ENCODE results near the gene MTMR3.
"Not testable (repeated sequence)": the region's sequence is repeated elsewhere in the genome, so short reads cannot be mapped to it uniquely, and the experiment has no call there.

Gene MTMR3

GRCh38 chr22:29860006-29860766 is 22.8 kb upstream of the MTMR3 start:
- ATAC-seq (ENCODE audit: insufficient read depth, low read depth) (no peak), DNase-seq (no peak)
- H2AFZ ChIP-seq (ENCODE audit: low read depth, low read length), result no peak overlapping the region
- no peaks in the 10 kb centered on the region for H4K20me1 ChIP-seq (ENCODE audit: insufficient read depth, low read length)
- no peaks in the 10 kb centered on the region for H3K79me2 ChIP-seq (ENCODE audit: insufficient read depth, low read length)
- TF ChIP-seq EZH2 (IDR thresholded peaks at IDR 0.05; ENCODE audit: borderline replicate concordance, low read depth, low read length, severe bottlenecking), result no peak
- no peak for TF ChIP-seq CTCF (IDR thresholded peaks at IDR 0.05; ENCODE audit: borderline replicate concordance, extremely low read depth, low read length, poor library complexity, severe bottlenecking)
- H3K4me2 ChIP-seq (ENCODE audit: insufficient read depth, low read length), result no peak overlapping the region
- no peaks in the 10 kb centered on the region for H3K36me3 ChIP-seq (ENCODE audit: insufficient read depth, low read length)
- H3K4me3 ChIP-seq (ENCODE audit: low read depth in 1 of 2, low read length in 2 of 2), result no peak overlapping the region
- no peaks in the 10 kb centered on the region for H3K9me3 ChIP-seq (ENCODE audit: insufficient read depth, low read length, severe bottlenecking)
- H3K9ac ChIP-seq (ENCODE audit: low read depth, low read length), result no peak overlapping the region
- H3K27me3 ChIP-seq (ENCODE audit: insufficient read depth, low read length, poor library complexity), result no peaks in the 10 kb centered on the region
- no peak overlapping the region for H3K27ac ChIP-seq (ENCODE audit: low read length)
- H3K4me1 ChIP-seq (ENCODE audit: insufficient read depth, low read length), result no peaks in the 10 kb centered on the region

GRCh38 chr22:29861672-29862297 is 21.2 kb upstream of the MTMR3 start:
- H2AFZ ChIP-seq (ENCODE audit: low read depth, low read length), result no peak overlapping the region
- no peak overlapping the region for H3K4me2 ChIP-seq (ENCODE audit: insufficient read depth, low read length)
- no peaks in the 10 kb centered on the region for H3K27me3 ChIP-seq (ENCODE audit: insufficient read depth, low read length, poor library complexity)
- ATAC-seq (ENCODE audit: insufficient read depth, low read depth), result no peak
- no peaks in the 10 kb centered on the region for H3K9me3 ChIP-seq (ENCODE audit: insufficient read depth, low read length, severe bottlenecking)
- no peak overlapping the region for H3K9ac ChIP-seq (ENCODE audit: low read depth, low read length)
- no peaks in the 10 kb centered on the region for H3K79me2 ChIP-seq (ENCODE audit: insufficient read depth, low read length)
- H3K4me3 ChIP-seq (ENCODE audit: low read depth in 1 of 2, low read length in 2 of 2), result no peak overlapping the region
- TF ChIP-seq CTCF (IDR thresholded peaks at IDR 0.05; ENCODE audit: borderline replicate concordance, extremely low read depth, low read length, poor library complexity, severe bottlenecking), result no peak
- TF ChIP-seq EZH2 (IDR thresholded peaks at IDR 0.05; ENCODE audit: borderline replicate concordance, low read depth, low read length, severe bottlenecking), result no peak
- H4K20me1 ChIP-seq (ENCODE audit: insufficient read depth, low read length), result no peaks in the 10 kb centered on the region
- H3K4me1 ChIP-seq (ENCODE audit: insufficient read depth, low read length), result no peaks in the 10 kb centered on the region
- no peaks in the 10 kb centered on the region for H3K36me3 ChIP-seq (ENCODE audit: insufficient read depth, low read length)
- no peak for DNase-seq
- no peak overlapping the region for H3K27ac ChIP-seq (ENCODE audit: low read length)

- H3K4me2 ChIP-seq (ENCODE audit: insufficient read depth, low read length); H3K4me3 ChIP-seq (ENCODE audit: low read depth in 1 of 2, low read length in 2 of 2); H2AFZ ChIP-seq (ENCODE audit: low read depth, low read length); H3K79me2 ChIP-seq (ENCODE audit: insufficient read depth, low read length); DNase-seq; H3K27ac ChIP-seq (ENCODE audit: low read length); H3K4me1 ChIP-seq (ENCODE audit: insufficient read depth, low read length); H3K9ac ChIP-seq (ENCODE audit: low read depth, low read length); H4K20me1 ChIP-seq (ENCODE audit: insufficient read depth, low read length); H3K27me3 ChIP-seq (ENCODE audit: insufficient read depth, low read length, poor library complexity); H3K9me3 ChIP-seq (ENCODE audit: insufficient read depth, low read length, severe bottlenecking); H3K36me3 ChIP-seq (ENCODE audit: insufficient read depth, low read length); ATAC-seq (ENCODE audit: insufficient read depth, low read depth): not testable (repeated sequence)
Observed at GRCh38 chr22:29865572-29865971, 17.4 kb upstream of the MTMR3 start.

- Histone ChIP-seq H3K79me2 (ENCODE audit: insufficient read depth, low read length) (no peaks in the 10 kb centered on the region), H3K27me3 (ENCODE audit: insufficient read depth, low read length, poor library complexity) (peaks cover 2% of the 10 kb centered on the region), H3K36me3 (ENCODE audit: insufficient read depth, low read length) (no peaks in the 10 kb centered on the region), H3K4me2 (ENCODE audit: insufficient read depth, low read length) (no peak overlapping the region), H3K4me1 (ENCODE audit: insufficient read depth, low read length) (no peaks in the 10 kb centered on the region), H4K20me1 (ENCODE audit: insufficient read depth, low read length) (no peaks in the 10 kb centered on the region), H3K9me3 (ENCODE audit: insufficient read depth, low read length, severe bottlenecking) (no peaks in the 10 kb centered on the region), H2AFZ (ENCODE audit: low read depth, low read length) (no peak overlapping the region), H3K4me3 (ENCODE audit: low read depth in 1 of 2, low read length in 2 of 2) (no peak overlapping the region), H3K9ac (ENCODE audit: low read depth, low read length) (no peak overlapping the region), H3K27ac (ENCODE audit: low read length) (no peak overlapping the region)
- DNase-seq (no peak), ATAC-seq (ENCODE audit: insufficient read depth, low read depth) (no peak)
- TF ChIP-seq CTCF (IDR thresholded peaks at IDR 0.05; ENCODE audit: borderline replicate concordance, extremely low read depth, low read length, poor library complexity, severe bottlenecking) (no peak), EZH2 (IDR thresholded peaks at IDR 0.05; ENCODE audit: borderline replicate concordance, low read depth, low read length, severe bottlenecking) (no peak)
Observed at GRCh38 chr22:29867260-29867659, 15.7 kb upstream of the MTMR3 start.
